ENCODE data around the gene TMEM42. TPM values are rescaled to one million over a fixed set of nuclear protein-coding genes. Genes with fewer than 3 reads are reported as not detected.

Gene TMEM42
- total RNA-seq, 1 experiment from 2014 or later, result 12.7 TPM

DNA sequence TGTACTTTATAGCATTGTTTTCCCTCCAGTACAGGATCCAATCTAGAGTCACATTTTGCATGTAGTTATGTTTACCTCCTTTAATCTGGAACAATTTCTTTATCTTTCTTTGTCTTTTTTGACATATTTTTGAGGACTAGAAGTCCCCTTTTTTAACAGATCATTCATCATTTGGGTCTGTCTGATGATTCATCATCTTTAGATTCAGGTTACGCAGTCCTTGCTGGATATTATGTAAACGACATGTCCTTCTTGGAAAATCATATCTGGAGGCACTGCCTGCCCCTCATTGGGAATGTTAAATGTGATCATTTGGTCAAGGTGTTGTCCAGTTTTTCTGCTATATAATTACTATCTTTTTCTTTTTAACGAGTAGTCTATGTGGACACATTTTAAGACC is 31.0 kb downstream of the TMEM42 start:
- TF ChIP-seq REST (IDR thresholded peaks at IDR 0.05; ENCODE audit: insufficient read depth in 1 of 2, low read depth in 2 of 2, low read length in 1 of 2) (no peak), POLR2AphosphoS5 (IDR thresholded peaks at IDR 0.05; ENCODE audit: low read depth, low read length) (no peak), SIN3A (IDR thresholded peaks at IDR 0.05; ENCODE audit: borderline replicate concordance, insufficient read depth, low read depth, low read length) (no peak), TCF7L2 (IDR thresholded peaks at IDR 0.05; ENCODE audit: low read depth, low read length) (no peak)
- TF ChIP-seq, protein P1, sequence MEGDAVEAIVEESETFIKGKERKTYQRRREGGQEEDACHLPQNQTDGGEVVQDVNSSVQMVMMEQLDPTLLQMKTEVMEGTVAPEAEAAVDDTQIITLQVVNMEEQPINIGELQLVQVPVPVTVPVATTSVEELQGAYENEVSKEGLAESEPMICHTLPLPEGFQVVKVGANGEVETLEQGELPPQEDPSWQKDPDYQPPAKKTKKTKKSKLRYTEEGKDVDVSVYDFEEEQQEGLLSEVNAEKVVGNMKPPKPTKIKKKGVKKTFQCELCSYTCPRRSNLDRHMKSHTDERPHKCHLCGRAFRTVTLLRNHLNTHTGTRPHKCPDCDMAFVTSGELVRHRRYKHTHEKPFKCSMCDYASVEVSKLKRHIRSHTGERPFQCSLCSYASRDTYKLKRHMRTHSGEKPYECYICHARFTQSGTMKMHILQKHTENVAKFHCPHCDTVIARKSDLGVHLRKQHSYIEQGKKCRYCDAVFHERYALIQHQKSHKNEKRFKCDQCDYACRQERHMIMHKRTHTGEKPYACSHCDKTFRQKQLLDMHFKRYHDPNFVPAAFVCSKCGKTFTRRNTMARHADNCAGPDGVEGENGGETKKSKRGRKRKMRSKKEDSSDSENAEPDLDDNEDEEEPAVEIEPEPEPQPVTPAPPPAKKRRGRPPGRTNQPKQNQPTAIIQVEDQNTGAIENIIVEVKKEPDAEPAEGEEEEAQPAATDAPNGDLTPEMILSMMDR (IDR thresholded peaks at IDR 0.05), result no peak
- H3K4me3 ChIP-seq (ENCODE audit: low read depth in 2 of 2, low read length in 2 of 2), result no peak overlapping the region
- BruUV-seq (replicated peaks), result no TSS peak
- no peak overlapping the region for H3K27ac ChIP-seq (ENCODE audit: low read length)
- H3K27me3 ChIP-seq (ENCODE audit: control insufficient read depth, insufficient read depth, low read length), result no peaks in the 10 kb centered on the region
- intact Hi-C loops (cut with micrococcal nuclease; ENCODE audit: unreplicated experiment) (no loop called here), in situ Hi-C loops (cut with HindIII; ENCODE audit: low pct_unique_long_range_greater_than_20kb, low sequenced_read_pairs) (no loop called here)
- ATAC-seq (no peak), DNase-seq (ENCODE audit: low read depth, low spot score) (no peak)
- H3K9me3 ChIP-seq (ENCODE audit: control insufficient read depth, insufficient read depth, low read depth, low read length), result no peaks in the 10 kb centered on the region
- H3K36me3 ChIP-seq (ENCODE audit: control insufficient read depth, insufficient read depth, low read length), result no peaks in the 10 kb centered on the region
- POLR2A ChIA-PET, result no interaction called here
- CTCF ChIA-PET, result no interaction called here
- no peaks in the 10 kb centered on the region; the same call in 1 of the 2 replicates for H3K4me1 ChIP-seq (ENCODE audit: control insufficient read depth, insufficient read depth, low read length)

GRCh38 chr3:44893097-44893496 is 31.4 kb downstream of the TMEM42 start:
- in situ Hi-C loops (cut with HindIII; ENCODE audit: low pct_unique_long_range_greater_than_20kb, low sequenced_read_pairs) (no loop called here), intact Hi-C loops (cut with micrococcal nuclease; ENCODE audit: unreplicated experiment) (no loop called here)
- no peak for TF ChIP-seq TCF7L2 (IDR thresholded peaks at IDR 0.05; ENCODE audit: low read depth, low read length)
- TF ChIP-seq, protein P1 (IDR thresholded peaks at IDR 0.05), result no peak
- no peak for TF ChIP-seq REST (IDR thresholded peaks at IDR 0.05; ENCODE audit: insufficient read depth in 1 of 2, low read depth in 2 of 2, low read length in 1 of 2)
- no peak for TF ChIP-seq POLR2AphosphoS5 (IDR thresholded peaks at IDR 0.05; ENCODE audit: low read depth, low read length)
- no peak for TF ChIP-seq SIN3A (IDR thresholded peaks at IDR 0.05; ENCODE audit: borderline replicate concordance, insufficient read depth, low read depth, low read length)
- peak; percentile 71 for ATAC-seq
- no TSS peak for BruUV-seq (replicated peaks)
- no peak for DNase-seq (ENCODE audit: low read depth, low spot score)
- no peaks in the 10 kb centered on the region for H3K36me3 ChIP-seq (ENCODE audit: control insufficient read depth, insufficient read depth, low read length)
- H3K4me1 ChIP-seq (ENCODE audit: control insufficient read depth, insufficient read depth, low read length), result no peaks in the 10 kb centered on the region; the same call in 1 of the 2 replicates
- CTCF ChIA-PET, result no interaction called here
- H3K9me3 ChIP-seq (ENCODE audit: control insufficient read depth, insufficient read depth, low read depth, low read length), result no peaks in the 10 kb centered on the region
- H3K27me3 ChIP-seq (ENCODE audit: control insufficient read depth, insufficient read depth, low read length), result no peaks in the 10 kb centered on the region
- no peak overlapping the region for H3K4me3 ChIP-seq (ENCODE audit: low read depth in 2 of 2, low read length in 2 of 2)
- H3K27ac ChIP-seq (ENCODE audit: low read length), result no peak overlapping the region
- POLR2A ChIA-PET, result no interaction called here
